Measurements from ENCODE around the gene GINM1. TPM values are rescaled to one million over a fixed set of nuclear protein-coding genes. Genes with fewer than 3 reads are reported as not detected.

The GINM1 gene
- total and polyA plus RNA-seq, 9 of the 15 experiments (the other 6 are each of a cell fraction or from before 2014, with no cell fraction given), result 5.0 to 19.3 (median 14.2) TPM

DNA sequence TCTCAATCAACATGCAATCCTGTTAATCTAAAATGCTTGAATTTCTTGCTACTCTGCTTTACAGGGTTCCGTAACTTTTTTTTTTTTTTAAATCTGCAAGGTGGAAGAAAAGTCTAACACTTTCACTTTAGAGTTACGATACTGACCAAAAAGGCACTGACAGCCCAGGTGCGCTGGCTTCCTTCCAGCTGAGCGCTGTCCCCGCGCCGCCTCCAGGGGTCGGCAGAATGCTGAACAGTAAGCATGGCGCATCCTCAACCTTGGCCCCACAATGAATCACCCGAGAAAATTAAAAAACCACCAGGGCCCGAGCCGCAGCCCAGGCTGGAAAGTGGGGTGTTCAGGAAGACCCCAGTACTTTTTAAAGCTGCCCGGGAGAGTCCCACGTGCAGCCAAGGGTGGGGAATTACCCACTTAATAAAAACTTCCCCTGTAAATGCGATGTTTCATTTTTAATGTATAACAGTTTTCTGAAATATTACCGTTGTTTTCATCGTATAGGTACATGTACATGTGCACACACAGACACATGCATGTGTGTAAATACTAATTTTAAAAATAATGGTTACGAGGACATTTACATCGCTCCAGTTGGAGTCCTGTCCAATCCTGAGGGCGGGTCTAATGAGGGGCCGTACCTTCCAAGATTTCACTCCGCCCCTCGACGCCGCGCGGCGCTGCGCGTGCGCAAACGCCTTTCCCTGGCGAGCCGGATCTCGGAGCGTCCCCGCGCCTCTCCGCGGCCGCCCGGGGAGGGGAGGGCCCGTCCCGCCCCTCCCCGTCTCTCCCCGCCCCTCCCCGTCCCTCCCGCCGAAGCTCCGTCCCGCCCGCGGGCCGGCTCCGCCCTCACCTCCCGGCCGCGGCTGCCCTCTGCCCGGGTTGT lies at the start of gene GINM1 (continued):
- TF ChIP-seq, protein P1, sequence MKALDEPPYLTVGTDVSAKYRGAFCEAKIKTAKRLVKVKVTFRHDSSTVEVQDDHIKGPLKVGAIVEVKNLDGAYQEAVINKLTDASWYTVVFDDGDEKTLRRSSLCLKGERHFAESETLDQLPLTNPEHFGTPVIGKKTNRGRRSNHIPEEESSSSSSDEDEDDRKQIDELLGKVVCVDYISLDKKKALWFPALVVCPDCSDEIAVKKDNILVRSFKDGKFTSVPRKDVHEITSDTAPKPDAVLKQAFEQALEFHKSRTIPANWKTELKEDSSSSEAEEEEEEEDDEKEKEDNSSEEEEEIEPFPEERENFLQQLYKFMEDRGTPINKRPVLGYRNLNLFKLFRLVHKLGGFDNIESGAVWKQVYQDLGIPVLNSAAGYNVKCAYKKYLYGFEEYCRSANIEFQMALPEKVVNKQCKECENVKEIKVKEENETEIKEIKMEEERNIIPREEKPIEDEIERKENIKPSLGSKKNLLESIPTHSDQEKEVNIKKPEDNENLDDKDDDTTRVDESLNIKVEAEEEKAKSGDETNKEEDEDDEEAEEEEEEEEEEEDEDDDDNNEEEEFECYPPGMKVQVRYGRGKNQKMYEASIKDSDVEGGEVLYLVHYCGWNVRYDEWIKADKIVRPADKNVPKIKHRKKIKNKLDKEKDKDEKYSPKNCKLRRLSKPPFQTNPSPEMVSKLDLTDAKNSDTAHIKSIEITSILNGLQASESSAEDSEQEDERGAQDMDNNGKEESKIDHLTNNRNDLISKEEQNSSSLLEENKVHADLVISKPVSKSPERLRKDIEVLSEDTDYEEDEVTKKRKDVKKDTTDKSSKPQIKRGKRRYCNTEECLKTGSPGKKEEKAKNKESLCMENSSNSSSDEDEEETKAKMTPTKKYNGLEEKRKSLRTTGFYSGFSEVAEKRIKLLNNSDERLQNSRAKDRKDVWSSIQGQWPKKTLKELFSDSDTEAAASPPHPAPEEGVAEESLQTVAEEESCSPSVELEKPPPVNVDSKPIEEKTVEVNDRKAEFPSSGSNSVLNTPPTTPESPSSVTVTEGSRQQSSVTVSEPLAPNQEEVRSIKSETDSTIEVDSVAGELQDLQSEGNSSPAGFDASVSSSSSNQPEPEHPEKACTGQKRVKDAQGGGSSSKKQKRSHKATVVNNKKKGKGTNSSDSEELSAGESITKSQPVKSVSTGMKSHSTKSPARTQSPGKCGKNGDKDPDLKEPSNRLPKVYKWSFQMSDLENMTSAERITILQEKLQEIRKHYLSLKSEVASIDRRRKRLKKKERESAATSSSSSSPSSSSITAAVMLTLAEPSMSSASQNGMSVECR (CRISPR knock-in tag; IDR thresholded peaks at IDR 0.05), result peak; percentile 48; the same call in 1 of the 2 replicates
- no peak for TF ChIP-seq ZNF134 (CRISPR knock-in tag; conservative IDR thresholded peaks at IDR 0.05)
- TF ChIP-seq ZC3H11A (IDR thresholded peaks at IDR 0.05; ENCODE audit: low read depth, low read length), result no peak
- no peak for TF ChIP-seq ZNF668 (CRISPR knock-in tag; IDR thresholded peaks at IDR 0.05)
- TF ChIP-seq STAG1 (CRISPR knock-in tag; IDR thresholded peaks at IDR 0.05; ENCODE audit: borderline replicate concordance), result no peak
- TF ChIP-seq HIVEP1 (CRISPR knock-in tag; IDR thresholded peaks at IDR 0.05), result no peak
- TF ChIP-seq RBM34 (IDR thresholded peaks at IDR 0.05; ENCODE audit: borderline replicate concordance, insufficient read depth, low read length), result no peak
- TF ChIP-seq SMARCB1 (IDR thresholded peaks at IDR 0.05; ENCODE audit: insufficient read length, low read depth), result no peak
- TF ChIP-seq TCF3 (CRISPR knock-in tag; IDR thresholded peaks at IDR 0.05), result peak; percentile 37; the same call in 1 of the 2 replicates
- TF ChIP-seq, protein P2, sequence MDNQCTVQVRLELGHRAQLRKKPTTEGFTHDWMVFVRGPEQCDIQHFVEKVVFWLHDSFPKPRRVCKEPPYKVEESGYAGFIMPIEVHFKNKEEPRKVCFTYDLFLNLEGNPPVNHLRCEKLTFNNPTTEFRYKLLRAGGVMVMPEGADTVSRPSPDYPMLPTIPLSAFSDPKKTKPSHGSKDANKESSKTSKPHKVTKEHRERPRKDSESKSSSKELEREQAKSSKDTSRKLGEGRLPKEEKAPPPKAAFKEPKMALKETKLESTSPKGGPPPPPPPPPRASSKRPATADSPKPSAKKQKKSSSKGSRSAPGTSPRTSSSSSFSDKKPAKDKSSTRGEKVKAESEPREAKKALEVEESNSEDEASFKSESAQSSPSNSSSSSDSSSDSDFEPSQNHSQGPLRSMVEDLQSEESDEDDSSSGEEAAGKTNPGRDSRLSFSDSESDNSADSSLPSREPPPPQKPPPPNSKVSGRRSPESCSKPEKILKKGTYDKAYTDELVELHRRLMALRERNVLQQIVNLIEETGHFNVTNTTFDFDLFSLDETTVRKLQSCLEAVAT (IDR thresholded peaks at IDR 0.05), result 0 out of 4 replicates have a peak, but pooled peaks of 1 of the 2 experiments have one; percentile 39
- TF ChIP-seq MYBL2 (IDR thresholded peaks at IDR 0.05; ENCODE audit: low read depth), result no peak
- no peak for TF ChIP-seq MYBL2 (CRISPR knock-in tag; IDR thresholded peaks at IDR 0.05; ENCODE audit: borderline replicate concordance)
- no peak for TF ChIP-seq BHLHE40 (IDR thresholded peaks at IDR 0.05; ENCODE audit: low read length)
- TF ChIP-seq SIRT6 (IDR thresholded peaks at IDR 0.05; ENCODE audit: low read depth, low read length), result no peak
- no peak for TF ChIP-seq CHD2 (IDR thresholded peaks at IDR 0.05; ENCODE audit: low read depth, low read length)
- peak; percentile 52 for TF ChIP-seq BRD9 (IDR thresholded peaks at IDR 0.05; ENCODE audit: low read depth, partially characterized antibody)
- TF ChIP-seq, protein P3, sequence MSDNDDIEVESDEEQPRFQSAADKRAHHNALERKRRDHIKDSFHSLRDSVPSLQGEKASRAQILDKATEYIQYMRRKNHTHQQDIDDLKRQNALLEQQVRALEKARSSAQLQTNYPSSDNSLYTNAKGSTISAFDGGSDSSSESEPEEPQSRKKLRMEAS (CRISPR knock-in tag; IDR thresholded peaks at IDR 0.05), result peak; percentile 86
- no peak for TF ChIP-seq HCFC1 (IDR thresholded peaks at IDR 0.05; ENCODE audit: low read depth, low read length)

All from K562 (cell line).